NCI-H2196 (cell line): ENCODE data around the gene THTPA.

Source experiments
- DNase-seq: peaks from one replicate; lab custom pipeline; 2025; ENCODE audit not compliant: unreplicated experiment; lab: John Stamatoyannopoulos, UW

THTPA gene

GRCh38 chr14:23566112-23566777 is 10.2 kb downstream of the THTPA start:
- DNase-seq = no peak

- peak; percentile 48 for DNase-seq
These were observed 10.7 kb downstream of the THTPA start for GRCh38 chr14:23566778-23567185.

GRCh38 chr14:23567186-23568020 is 11.3 kb downstream of the THTPA start, which contains the start of gene AP1G2:
TSS of gene AP1G2 (minus strand) at chr14:23567791. CDS start at chr14:23567314, 477 bp downstream.
- DNase-seq = peak; percentile 89

GRCh38 chr14:23568021-23568599 is 12.0 kb downstream of the THTPA start:
- DNase-seq = no peak

GRCh38 chr14:23568600-23569331 is 12.7 kb downstream of the THTPA start:
- DNase-seq = peak; percentile 48

- DNase-seq = peak; percentile 92
These were observed 13.5 kb downstream of the THTPA start for GRCh38 chr14:23569443-23570151.

GRCh38 chr14:23570806-23571483 is 14.9 kb downstream of the THTPA start:
- no peak for DNase-seq

- no peak for DNase-seq
These were observed 15.8 kb downstream of the THTPA start for GRCh38 chr14:23571701-23572523.

- DNase-seq = no peak
These were observed 16.4 kb downstream of the THTPA start for GRCh38 chr14:23572524-23572828.

- DNase-seq = no peak
These were observed 16.8 kb downstream of the THTPA start for GRCh38 chr14:23572836-23573235.

- peak; percentile 84 for DNase-seq
These were observed 17.4 kb downstream of the THTPA start for GRCh38 chr14:23573384-23574015.

GRCh38 chr14:23577004-23577681 is 21.1 kb downstream of the THTPA start:
- no peak for DNase-seq

GRCh38 chr14:23577710-23578392 is 21.8 kb downstream of the THTPA start:
- DNase-seq = no peak

GRCh38 chr14:23578560-23579310 is 22.7 kb downstream of the THTPA start, which contains the start of gene JPH4:
TSS of gene JPH4 (minus strand) at chr14:23578790. CDS start at chr14:23577453, 1,337 bp downstream.
- DNase-seq = no peak

GRCh38 chr14:23579311-23579630 is 23.2 kb downstream of the THTPA start:
- no peak for DNase-seq

GRCh38 chr14:23579739-23580138 is 23.7 kb downstream of the THTPA start:
- DNase-seq = no peak
